HUES6 (cell line): ENCODE results near the gene PARD3B.
"Not testable (repeated sequence)": the region's sequence is repeated elsewhere in the genome, so short reads cannot be mapped to it uniquely, and the experiment has no call there.

Experiments
- H3K27ac ChIP-seq: 2 replicates; pipeline ENCODE4 v1.7.0; 2013; ENCODE audit warnings: low read depth, mild to moderate bottlenecking, low read length, inconsistent platforms
- H3K27me3 ChIP-seq: 2 replicates; pipeline ENCODE4 v1.6.1; 2013; ENCODE audit warnings: low read length; ENCODE audit not compliant: control insufficient read depth, insufficient read depth
- H3K36me3 ChIP-seq: 2 replicates; pipeline ENCODE4 v1.6.1; 2013; ENCODE audit warnings: low read length; ENCODE audit not compliant: control insufficient read depth, insufficient read depth
- H3K4me1 ChIP-seq: 2 replicates; pipeline ENCODE4 v1.6.1; 2013; ENCODE audit warnings: low read length; ENCODE audit not compliant: control insufficient read depth, insufficient read depth
- H3K4me3 ChIP-seq: 2 replicates; pipeline ENCODE4 v1.5.1; 2013; ENCODE audit warnings: low read depth, low read length
- H3K9ac ChIP-seq: one replicate; pipeline ENCODE4 v1.6.1; 2013; ENCODE audit warnings: mild to moderate bottlenecking, low read length
- H3K9me3 ChIP-seq: 2 replicates; pipeline ENCODE4 v1.6.1; 2013; ENCODE audit warnings: low read depth, low read length; ENCODE audit not compliant: control insufficient read depth, insufficient read depth

Gene PARD3B

GRCh38 chr2:205216092-205216491 is 670.8 kb downstream of the PARD3B start:
- Histone ChIP-seq H3K27me3 (no peaks in the 10 kb centered on the region), H3K27ac (no peak overlapping the region), H3K9me3 (no peaks in the 10 kb centered on the region), H3K4me1 (peaks cover 11% of the 10 kb centered on the region; the same call in 1 of the 2 replicates), H3K9ac (no peak overlapping the region), H3K4me3 (no peak overlapping the region), H3K36me3 (no peaks in the 10 kb centered on the region)

DNA sequence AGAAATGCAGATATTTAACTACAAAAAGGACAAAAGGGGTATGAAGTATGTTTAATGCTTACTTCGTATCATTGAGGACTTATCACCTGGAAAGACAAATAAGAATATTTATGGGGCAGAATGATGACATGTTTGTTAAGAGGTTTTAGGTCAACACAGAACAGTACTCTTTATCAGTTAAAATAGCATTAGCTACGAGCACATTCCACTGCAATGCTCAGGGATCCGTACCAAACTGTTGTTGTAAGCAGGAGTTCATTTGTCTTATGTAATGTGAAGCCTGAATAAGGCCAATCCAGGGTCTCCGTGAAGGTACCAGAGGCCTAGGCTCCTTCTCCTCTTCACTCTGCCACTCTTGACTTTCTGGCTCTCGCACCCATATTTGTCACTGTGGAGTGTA is 671.3 kb downstream of the PARD3B start:
- H3K9ac ChIP-seq, result no peak overlapping the region
- H3K4me3 ChIP-seq, result no peak overlapping the region
- H3K27ac ChIP-seq, result no peak overlapping the region
- H3K27me3 ChIP-seq, result no peaks in the 10 kb centered on the region
- H3K9me3 ChIP-seq, result no peaks in the 10 kb centered on the region
- no peaks in the 10 kb centered on the region for H3K36me3 ChIP-seq
- peaks cover 11% of the 10 kb centered on the region; the same call in 1 of the 2 replicates for H3K4me1 ChIP-seq

DNA sequence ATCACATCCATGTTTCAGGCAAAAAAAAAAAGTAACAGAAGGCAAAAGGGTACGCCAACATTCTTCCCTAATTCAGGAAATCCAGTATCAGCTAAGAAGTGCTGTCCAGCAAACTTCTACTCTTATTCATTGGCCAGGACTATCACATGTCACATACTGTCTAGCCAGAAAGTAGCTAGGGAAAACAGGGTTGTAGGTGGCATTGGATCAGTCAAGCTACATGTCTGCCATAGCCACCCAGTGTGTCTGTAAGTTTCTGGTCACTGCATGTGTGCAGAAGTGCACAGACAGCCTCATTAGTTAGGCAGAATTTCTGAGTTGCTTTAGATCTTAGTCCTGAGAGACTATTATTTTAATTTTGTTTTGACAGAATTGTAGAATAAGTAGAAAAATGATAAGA is 671.7 kb downstream of the PARD3B start:
- Histone ChIP-seq H3K27me3 (no peaks in the 10 kb centered on the region), H3K9me3 (no peaks in the 10 kb centered on the region), H3K4me1 (peaks cover 11% of the 10 kb centered on the region; the same call in 1 of the 2 replicates), H3K36me3 (no peaks in the 10 kb centered on the region), H3K4me3 (no peak overlapping the region), H3K9ac (no peak overlapping the region), H3K27ac (no peak overlapping the region)

DNA sequence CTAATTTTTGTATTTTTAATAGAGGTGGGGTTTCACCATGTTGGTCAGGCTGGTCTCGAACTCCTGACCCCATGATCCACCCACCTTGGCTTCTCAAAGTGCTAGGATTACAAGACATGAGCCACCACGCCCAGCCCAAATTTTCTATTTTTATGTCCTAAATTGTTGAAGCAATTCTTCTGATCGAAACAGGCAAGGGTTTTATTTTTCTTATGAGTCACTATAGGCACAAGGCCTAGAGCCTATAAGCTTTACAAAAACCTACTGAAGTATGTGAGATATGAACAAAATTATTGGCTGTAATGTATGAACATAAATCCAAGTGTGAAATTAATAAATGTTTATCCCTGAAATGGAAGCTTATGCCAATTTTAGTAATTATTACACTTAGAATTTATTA is 672.8 kb downstream of the PARD3B start:
- Histone ChIP-seq H3K4me1 (peaks cover 11% of the 10 kb centered on the region; the same call in 1 of the 2 replicates), H3K36me3 (no peaks in the 10 kb centered on the region), H3K9ac (no peak overlapping the region), H3K27me3 (no peaks in the 10 kb centered on the region), H3K9me3 (no peaks in the 10 kb centered on the region), H3K27ac (no peak overlapping the region), H3K4me3 (no peak overlapping the region)

DNA sequence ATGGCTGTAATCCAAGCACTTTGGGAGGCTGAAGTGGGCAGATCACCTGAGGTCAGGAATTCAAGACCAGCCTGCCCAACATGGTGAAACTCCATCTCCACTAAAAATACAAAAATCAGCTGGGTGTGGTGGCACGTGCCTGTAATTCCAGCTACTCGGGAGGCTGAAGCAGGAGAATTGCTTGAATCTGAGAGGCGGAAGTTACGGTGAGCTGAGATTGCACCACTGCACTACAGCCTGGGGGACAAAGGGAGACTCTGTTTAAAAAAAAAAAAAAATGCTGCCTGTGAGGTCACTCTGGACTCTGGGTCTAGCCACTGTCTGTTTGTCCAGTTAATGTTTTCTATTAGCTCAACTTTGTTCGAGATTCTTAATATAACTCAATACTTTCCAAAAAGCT is 673.5 kb downstream of the PARD3B start:
- not testable (repeated sequence) for H3K4me3 ChIP-seq, H3K36me3 ChIP-seq, H3K27ac ChIP-seq, H3K4me1 ChIP-seq, H3K9ac ChIP-seq, H3K27me3 ChIP-seq, H3K9me3 ChIP-seq

DNA sequence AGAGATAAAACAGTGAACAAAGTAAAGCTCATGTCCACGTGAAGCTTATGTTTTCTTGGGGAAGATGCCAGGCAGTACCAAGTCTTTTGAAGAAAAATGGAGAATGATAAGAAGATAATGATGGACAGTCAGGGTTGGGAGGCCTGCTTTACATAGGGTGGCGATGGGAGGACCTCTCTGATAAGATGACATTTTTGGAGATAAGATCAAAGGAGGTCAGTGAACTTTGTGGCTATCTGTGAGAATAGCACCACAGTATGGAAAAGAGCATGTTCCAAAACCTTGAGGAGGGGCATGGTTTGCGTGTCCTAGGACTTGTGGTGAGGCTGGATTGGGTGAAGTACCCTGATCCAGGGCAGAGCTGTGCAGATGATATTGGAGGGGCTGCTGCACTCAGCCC is 675.3 kb downstream of the PARD3B start:
- Histone ChIP-seq H3K36me3 (no peaks in the 10 kb centered on the region), H3K9me3 (peaks cover 3% of the 10 kb centered on the region; the same call in 1 of the 2 replicates), H3K27ac (no peak overlapping the region), H3K9ac (no peak overlapping the region), H3K27me3 (no peaks in the 10 kb centered on the region), H3K4me3 (no peak overlapping the region), H3K4me1 (no peaks in the 10 kb centered on the region)

- Histone ChIP-seq H3K36me3 (no peaks in the 10 kb centered on the region), H3K4me1 (no peaks in the 10 kb centered on the region), H3K9ac (no peak overlapping the region), H3K4me3 (no peak overlapping the region), H3K27me3 (no peaks in the 10 kb centered on the region), H3K27ac (no peak overlapping the region), H3K9me3 (no peaks in the 10 kb centered on the region; the same call in 1 of the 2 replicates)
These were observed 686.8 kb downstream of the PARD3B start for GRCh38 chr2:205232086-205232485.

DNA sequence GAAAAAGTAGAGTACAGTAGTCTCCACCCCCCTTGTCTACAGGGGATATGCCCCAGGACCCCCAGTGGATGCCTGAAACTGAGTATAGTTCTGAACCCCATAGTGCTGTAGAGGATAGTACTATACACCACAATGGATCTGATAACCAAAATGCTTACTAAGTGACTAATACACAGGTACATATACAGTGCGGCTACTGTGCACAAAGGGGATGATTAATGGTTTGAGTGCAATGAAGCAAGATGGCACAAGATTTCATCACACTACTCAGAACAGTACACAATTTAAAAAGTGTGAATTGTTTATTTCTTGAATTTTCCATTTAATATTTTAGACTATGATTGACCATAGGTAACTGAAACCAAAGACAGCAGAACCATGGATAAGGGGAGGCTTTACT is 690.2 kb downstream of the PARD3B start:
- H3K9ac ChIP-seq, result no peak overlapping the region
- H3K4me1 ChIP-seq, result no peaks in the 10 kb centered on the region
- H3K4me3 ChIP-seq, result no peak overlapping the region
- no peaks in the 10 kb centered on the region for H3K27me3 ChIP-seq
- H3K9me3 ChIP-seq, result no peaks in the 10 kb centered on the region
- no peak overlapping the region for H3K27ac ChIP-seq
- no peaks in the 10 kb centered on the region for H3K36me3 ChIP-seq

DNA sequence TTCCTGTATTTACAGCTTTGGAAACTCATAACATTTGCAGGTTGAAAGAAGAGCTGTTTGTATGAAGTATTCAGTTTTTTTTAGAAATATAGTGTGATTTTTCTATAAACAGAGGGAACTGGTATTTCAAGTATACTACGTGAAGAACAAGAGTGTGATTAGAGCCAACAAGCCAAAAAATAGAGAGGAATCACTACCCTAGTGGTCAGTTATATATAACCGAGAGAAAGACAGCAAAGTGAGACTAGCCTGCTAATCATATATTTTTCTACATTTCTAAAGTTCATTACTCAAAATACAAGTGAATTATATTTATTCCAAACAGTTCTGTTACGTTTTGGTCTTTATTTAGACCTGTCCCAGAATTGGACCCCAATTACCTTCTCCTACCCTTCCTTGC is 692.2 kb downstream of the PARD3B start:
- H3K27me3 ChIP-seq, result no peaks in the 10 kb centered on the region

DNA sequence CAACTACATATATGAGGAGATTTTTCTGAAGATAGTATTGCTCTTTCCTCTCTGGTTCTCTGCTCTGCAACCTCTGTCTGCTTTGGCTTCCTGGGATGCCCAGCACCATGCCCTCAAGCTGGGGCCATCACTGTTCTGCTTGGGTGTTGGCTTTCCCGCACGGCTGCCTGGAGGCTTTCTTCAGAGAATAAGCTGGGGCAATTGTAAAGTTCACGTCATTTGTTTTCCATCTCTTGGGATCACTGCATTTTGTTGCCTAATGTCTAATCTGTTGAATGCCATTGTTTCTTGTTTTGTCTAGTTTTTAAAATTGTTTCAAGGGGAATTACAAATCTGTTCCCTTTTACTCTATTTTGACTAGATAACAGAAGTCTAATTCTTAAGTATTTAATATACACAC is 699.7 kb downstream of the PARD3B start:
- Histone ChIP-seq H3K27me3 (no peaks in the 10 kb centered on the region), H3K36me3 (no peaks in the 10 kb centered on the region), H3K9me3 (no peaks in the 10 kb centered on the region), H3K4me1 (no peaks in the 10 kb centered on the region), H3K9ac (no peak overlapping the region), H3K4me3 (no peak overlapping the region), H3K27ac (no peak overlapping the region)

More for the DNA sequence above, 692.2 kb downstream of the PARD3B start:
- H3K36me3 ChIP-seq, result no peaks in the 10 kb centered on the region
- H3K4me1 ChIP-seq, result no peaks in the 10 kb centered on the region
- H3K27ac ChIP-seq, result no peak overlapping the region
- H3K9ac ChIP-seq, result no peak overlapping the region
- H3K9me3 ChIP-seq, result no peaks in the 10 kb centered on the region
- no peak overlapping the region for H3K4me3 ChIP-seq

GRCh38 chr2:205245652-205246051 is 700.4 kb downstream of the PARD3B start:
- H3K9me3 ChIP-seq, result no peaks in the 10 kb centered on the region
- H3K27ac ChIP-seq, result no peak overlapping the region
- H3K4me1 ChIP-seq, result no peaks in the 10 kb centered on the region
- no peaks in the 10 kb centered on the region for H3K27me3 ChIP-seq
- no peak overlapping the region for H3K4me3 ChIP-seq
- no peaks in the 10 kb centered on the region for H3K36me3 ChIP-seq
- H3K9ac ChIP-seq, result no peak overlapping the region

DNA sequence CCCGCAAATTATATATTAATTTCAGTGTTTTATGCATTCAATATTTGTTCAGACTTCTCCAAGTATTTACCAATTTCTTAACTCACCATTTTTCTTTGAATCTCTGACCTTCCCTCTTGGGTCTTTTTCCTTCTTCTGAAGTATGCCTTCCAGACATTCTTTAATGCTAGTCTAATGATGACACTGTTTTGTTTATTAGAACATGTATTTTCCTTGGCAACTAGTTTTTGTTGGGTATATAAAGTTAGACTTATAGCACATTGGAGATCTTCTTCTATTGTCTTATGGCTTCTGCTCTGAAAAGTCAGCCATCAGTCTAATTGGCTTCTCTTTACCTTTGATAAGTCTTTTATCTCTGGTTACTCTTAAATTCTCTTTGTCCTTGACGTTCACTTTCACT is 713.8 kb downstream of the PARD3B start:
- no peaks in the 10 kb centered on the region; the same call in 1 of the 2 replicates for H3K4me1 ChIP-seq
- no peaks in the 10 kb centered on the region for H3K27me3 ChIP-seq
- H3K4me3 ChIP-seq, result no peak overlapping the region
- H3K27ac ChIP-seq, result no peak overlapping the region
- no peaks in the 10 kb centered on the region for H3K9me3 ChIP-seq
- H3K9ac ChIP-seq, result no peak overlapping the region
- H3K36me3 ChIP-seq, result no peaks in the 10 kb centered on the region
